GM21360 (cell line): Measurements from ENCODE around the gene PRSS21.

Source experiments
- ATAC-seq: cut with Tn5 transposase; IDR thresholded peaks from one replicate; pipeline ENCODE4 v1.9.1; 2021; ENCODE audit warnings: mild to moderate bottlenecking, moderate library complexity; ENCODE audit not compliant: unreplicated experiment

The PRSS21 gene

DNA sequence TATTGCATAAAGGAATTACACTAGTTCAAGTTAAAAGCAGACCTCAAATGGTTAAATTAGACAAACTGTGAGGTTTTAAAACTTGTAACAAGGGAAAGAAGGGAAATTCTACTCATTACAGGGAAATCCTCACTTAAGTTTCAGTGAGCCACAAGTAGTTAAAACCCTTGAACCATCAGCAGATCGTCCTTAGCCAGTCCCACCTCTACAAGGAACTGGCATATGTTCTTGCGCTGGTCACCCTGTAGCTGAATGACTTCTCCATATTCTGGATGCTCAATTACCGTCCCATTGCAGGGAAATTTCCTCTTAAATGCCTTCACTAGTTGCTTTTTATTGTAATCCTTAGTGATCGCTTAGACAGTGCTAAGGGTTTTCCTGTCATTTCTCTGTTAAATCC, 5.5 kb downstream of the PRSS21 start:
- no peak for ATAC-seq

DNA sequence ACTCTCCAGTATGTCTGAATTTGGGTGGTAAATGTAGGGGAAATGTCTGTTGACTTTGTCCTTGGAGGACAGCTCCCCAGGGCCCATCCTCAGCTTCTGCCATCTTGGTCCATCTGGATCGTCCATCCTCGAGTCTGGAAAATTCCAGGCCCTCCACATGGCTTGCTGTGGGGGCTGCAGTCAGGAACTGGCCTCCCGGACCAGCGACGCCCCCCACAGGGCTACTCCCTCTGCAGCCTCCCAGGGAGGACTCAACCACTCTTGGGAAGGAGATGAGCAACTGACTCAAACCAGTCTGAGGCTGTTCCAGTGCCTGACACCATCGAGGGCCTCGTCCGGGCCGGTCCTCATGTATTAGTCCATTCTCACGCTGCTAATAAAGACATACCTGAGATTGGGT, 7.6 kb downstream of the PRSS21 start:
- ATAC-seq: no peak

DNA sequence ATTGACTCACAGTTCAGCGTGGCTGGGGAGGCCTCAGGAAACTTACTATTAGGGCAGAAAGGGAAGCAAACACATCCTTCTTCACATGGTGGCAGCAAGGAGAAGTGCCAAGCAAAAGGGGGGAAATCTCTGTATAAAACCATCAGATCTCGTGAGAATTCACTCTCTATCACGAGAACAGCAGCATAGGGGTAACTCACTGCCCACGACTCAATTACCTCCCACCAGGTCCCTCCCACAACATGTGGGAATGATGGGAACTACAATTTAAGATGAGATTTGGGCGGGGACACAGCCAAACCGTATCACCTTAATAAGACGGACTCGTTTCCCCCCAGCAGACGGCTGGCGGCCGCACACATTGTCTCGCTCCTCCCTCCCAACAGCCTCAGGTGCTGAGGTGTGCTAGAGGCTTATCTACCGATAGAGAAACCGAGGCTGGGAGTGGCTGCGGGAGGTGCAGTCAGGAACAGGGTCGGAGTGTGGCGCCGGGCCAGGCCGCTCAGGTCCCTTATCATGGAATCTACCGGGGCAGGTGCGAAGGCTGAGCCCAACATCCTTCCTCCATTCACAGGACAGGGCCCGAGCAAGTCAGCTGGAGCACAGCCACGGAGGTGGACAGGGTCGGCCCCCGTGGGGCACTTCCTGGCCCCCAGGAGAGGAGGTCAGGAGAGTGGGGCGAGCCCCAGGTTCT, 8.2 kb downstream of the PRSS21 start:
- ATAC-seq: no peak

DNA sequence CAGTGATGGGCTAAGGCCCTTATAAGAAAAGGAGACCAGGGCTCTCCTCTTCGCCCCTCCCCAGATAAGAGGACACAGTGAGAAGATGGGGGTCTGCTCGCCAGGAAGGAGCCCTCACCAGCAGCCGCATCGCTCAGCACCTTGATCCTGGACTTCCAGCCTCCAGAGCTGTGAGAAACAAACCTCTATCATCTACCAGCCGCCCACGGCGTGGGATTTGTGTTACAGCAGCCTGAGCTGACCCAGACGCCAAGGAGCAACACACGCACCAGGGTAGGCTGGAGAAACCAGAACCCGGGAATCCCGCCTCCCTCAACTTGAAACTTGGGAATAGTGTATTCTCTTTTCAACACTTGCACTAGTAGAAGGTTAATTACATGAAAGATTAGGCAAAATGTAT, 8.9 kb downstream of the PRSS21 start:
- ATAC-seq: no peak

GRCh38 chr16:2826591-2827373, 9.7 kb downstream of the PRSS21 start:
- ATAC-seq: no peak

- no peak for ATAC-seq
Measured at GRCh38 chr16:2827374-2827791, 10.3 kb downstream of the PRSS21 start.

- no peak for ATAC-seq
Measured at GRCh38 chr16:2827831-2828520, 10.9 kb downstream of the PRSS21 start.

DNA sequence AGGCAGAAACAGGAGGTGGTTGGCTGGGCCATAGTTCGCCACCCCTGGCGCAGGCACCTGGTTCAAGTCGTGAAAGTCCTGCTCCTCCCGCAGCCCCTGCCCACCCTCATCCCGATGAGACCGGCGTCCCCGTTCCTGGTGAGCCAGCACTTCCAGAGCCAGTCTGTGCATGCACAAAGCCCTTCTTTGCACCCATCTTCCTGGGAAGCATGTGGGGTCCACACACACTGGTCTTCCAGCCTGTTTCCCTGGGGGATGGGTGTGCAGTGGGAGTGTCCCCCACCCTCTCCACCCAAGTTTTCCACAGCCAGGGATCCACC, 11.4 kb downstream of the PRSS21 start:
- no peak for ATAC-seq

- no peak for ATAC-seq
Measured at GRCh38 chr16:2828876-2829430, 11.9 kb downstream of the PRSS21 start.

GRCh38 chr16:2829501-2830354, 12.7 kb downstream of the PRSS21 start, which contains the start of gene ZG16B:
TSS of gene ZG16B (plus strand) at chr16:2830303. CDS start at chr16:2830442, 139 bp downstream.
- ATAC-seq: no peak

- ATAC-seq: no peak
Measured at GRCh38 chr16:2830355-2830695, 13.3 kb downstream of the PRSS21 start.

DNA sequence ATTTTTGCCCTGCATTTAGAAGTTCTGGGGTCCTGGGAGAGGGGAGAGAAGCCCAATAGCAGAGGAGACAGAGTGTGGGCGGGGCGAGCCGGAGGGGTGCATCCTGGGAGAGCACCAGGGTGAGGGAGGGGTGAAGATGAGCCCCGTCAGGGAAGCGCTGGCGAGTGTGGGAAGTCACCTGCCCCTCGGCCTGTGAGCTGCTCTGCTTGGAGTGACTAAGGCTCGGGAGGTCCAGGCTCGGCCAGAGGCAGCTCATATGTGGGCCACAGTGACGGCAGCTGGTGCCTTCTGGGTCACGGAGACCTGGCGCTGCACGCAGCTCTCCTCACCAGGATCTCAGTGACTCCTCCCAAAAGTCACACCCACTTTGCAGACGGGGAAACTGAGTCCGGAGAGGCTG, 14.2 kb downstream of the PRSS21 start:
- no peak for ATAC-seq

DNA sequence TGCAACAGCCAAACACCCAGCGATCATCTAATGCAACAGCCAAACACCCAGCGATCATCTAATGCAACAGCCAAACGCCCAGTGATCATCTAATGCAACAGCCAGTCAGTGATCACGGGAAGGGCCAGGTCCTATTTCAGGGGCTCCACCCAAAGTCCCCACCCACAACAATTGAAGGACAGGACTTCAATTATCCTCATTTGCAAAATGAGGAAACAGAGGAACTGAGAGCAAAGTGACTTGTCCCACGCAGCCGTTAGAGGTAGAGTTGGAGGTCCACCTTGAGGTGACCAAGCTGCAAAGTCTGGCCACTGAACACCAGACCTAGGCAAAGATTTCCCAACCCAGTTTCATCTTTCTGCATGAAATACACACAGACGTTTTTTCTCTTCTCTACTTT, 16.7 kb downstream of the PRSS21 start:
- ATAC-seq: no peak

- no peak for ATAC-seq
Measured at GRCh38 chr16:2834968-2835367, 17.9 kb downstream of the PRSS21 start.

GRCh38 chr16:2835638-2836493, 18.8 kb downstream of the PRSS21 start:
- ATAC-seq: no peak

- ATAC-seq: no peak
Measured at GRCh38 chr16:2836646-2837508, 19.8 kb downstream of the PRSS21 start.

- ATAC-seq: no peak
Measured at GRCh38 chr16:2838928-2839327, 21.9 kb downstream of the PRSS21 start.

DNA sequence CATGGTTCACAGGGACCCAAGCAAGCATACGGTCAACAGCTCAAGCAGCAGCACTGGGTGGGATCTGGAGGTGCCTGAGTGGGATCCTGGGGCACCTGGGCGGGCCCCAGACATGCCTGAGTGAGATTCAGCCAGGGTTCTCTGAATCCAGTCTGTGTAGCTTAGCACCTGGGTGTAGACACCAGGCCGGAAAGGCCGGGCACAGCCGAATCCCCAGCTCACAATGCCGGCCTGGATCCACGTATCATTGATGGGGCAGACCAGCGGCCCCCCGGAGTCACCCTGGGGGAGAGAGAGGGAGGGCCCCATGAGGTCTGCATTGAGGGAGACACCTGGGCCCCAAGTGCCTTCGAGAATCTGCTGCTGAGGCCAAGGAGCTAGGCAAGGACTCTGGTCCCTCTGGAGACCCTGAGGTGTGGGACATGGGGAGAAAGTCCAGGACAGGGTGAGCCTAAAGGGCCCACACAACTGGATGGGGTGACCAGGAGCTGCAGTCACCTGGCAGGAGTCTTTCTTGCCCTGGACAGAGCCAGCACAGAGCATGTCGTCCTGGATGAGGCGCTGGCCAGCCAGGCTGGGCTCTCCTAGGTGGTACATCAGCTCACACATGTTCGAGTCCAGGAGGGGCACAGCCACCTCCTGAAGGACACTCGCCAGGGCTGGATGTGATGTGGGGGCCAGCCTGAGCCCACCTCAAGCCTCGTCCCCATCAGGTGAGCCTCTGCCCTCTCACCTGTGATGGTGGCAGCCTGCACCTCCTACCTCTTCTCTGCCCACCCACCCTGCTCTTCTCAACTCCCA, 22.8 kb downstream of the PRSS21 start:
- ATAC-seq: no peak
